Lower leg skin (tissue), 3 donors: ENCODE results near the gene BCL7B.

Experiments used
- POLR2A ChIP-seq, 2 donors: fragments of 450-650 bp; IDR thresholded peaks; one replicate each; pipeline ENCODE4 v1.6.1; 2016 to 2017; ENCODE audit warnings: antibody characterized with exemption in 2 of 2, mild to moderate bottlenecking in 1 of 2, moderate library complexity in 1 of 2
- TF ChIP-seq, protein P1 (sequence below), 3 donors: fragments of 450-650 bp; IDR thresholded peaks; one replicate each; pipeline ENCODE4 v1.5.1; 2016; ENCODE audit warnings: antibody characterized with exemption in 3 of 3, mild to moderate bottlenecking in 3 of 3, moderate library complexity in 2 of 3

- TF ChIP-seq, protein P1, sequence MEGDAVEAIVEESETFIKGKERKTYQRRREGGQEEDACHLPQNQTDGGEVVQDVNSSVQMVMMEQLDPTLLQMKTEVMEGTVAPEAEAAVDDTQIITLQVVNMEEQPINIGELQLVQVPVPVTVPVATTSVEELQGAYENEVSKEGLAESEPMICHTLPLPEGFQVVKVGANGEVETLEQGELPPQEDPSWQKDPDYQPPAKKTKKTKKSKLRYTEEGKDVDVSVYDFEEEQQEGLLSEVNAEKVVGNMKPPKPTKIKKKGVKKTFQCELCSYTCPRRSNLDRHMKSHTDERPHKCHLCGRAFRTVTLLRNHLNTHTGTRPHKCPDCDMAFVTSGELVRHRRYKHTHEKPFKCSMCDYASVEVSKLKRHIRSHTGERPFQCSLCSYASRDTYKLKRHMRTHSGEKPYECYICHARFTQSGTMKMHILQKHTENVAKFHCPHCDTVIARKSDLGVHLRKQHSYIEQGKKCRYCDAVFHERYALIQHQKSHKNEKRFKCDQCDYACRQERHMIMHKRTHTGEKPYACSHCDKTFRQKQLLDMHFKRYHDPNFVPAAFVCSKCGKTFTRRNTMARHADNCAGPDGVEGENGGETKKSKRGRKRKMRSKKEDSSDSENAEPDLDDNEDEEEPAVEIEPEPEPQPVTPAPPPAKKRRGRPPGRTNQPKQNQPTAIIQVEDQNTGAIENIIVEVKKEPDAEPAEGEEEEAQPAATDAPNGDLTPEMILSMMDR (IDR thresholded peaks at IDR 0.05), result no peak
- no peak for TF ChIP-seq POLR2A (IDR thresholded peaks at IDR 0.05)
Observed at GRCh38 chr7:73578342-73579128, 21.0 kb upstream of the BCL7B start, which contains the start of gene TBL2.
